Fibroblast of skin of right biceps (primary cell): ENCODE results near the gene STX11.
A peak's percentile ranks its signal among the peaks of the same experiment; 100 is the strongest.

Source experiments
- DNase-seq: peaks from one replicate; pipeline ENCODE4 v3.0.0-alpha.2; 2013

The STX11 gene

DNA sequence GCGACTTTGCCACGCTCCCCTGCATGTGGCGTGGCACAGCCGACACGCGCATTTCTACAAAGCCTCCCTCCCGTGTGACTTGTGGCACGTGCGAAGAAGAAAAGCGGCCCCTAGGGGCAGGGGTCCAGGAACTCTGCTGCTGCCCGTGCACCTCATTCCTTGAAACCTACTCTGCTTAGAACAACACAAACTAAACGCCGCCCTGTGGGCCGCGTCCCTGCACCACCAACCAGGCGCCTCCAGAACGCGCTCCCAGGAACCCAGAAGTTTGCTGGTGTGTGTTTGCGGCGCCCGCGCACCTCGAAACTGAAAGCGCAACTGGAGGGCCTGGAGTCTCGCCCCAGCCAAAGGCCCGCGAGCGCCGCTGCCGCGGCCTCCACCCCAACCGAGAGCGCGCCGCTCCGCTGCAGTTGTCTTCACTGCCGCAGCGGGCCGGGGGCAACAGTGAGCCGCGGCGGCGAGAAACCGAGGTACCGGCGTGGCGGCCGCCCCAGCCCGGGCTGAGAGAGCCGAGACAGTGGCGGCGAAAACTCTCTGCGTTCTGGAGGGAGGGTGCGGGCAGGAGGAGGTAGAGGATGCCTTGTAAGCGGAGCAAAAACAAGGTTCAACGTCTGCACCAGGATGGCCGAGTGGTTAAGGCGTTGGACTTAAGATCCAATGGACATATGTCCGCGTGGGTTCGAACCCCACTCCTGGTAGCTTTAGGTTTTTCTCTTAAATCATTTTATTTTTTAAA is 65.8 kb downstream of the STX11 start:
- DNase-seq: peak; percentile 97

DNA sequence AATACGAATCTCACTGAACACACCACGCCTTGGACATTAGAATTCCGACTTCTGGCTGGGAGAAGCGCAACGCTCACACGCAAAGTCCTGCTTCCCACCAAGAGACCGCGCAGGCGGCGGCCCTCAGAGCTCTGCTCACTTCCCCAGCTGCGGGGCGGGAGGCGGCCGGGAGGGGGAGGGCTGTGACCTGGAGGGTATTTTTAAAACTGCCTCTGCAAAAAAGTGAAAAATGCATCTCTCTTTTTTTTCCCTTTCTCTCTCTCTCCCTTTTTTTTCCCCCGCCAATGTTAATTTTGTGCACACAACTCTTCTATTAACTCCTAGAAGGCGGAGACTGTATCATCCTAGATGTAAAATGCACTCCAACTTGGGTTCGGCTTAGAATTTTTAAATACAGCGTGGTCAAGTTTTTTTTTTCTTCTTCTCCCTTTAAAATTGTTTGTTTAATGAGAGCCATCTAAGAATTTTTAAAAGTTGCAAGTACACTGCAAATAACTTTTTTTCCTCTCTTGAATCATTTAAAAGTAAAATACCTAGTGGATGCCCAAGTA is 66.4 kb downstream of the STX11 start:
- no peak for DNase-seq

- no peak for DNase-seq
These were observed 66.9 kb downstream of the STX11 start for GRCh38 chr6:144217264-144217663.

DNA sequence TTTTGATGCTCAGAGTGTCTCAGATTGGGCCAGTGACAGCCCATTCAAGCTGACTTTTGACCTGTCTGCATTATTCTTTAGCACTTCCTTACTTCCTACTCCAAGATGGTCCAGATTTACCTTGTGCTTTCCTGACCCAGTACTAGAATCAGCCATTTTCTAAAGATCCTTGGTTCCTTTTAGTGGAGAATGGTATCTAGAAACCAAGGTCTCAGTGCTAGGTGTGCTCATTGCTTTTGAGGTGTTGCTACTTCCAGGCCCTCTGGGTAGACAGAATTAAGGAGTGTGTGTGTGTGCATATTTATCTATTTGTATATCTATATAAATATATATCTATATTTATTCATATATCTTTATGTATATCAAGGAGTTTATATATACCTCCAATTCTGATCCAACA is 67.5 kb downstream of the STX11 start:
- no peak for DNase-seq

GRCh38 chr6:144219056-144219685 is 68.9 kb downstream of the STX11 start:
- peak; percentile 58 for DNase-seq

GRCh38 chr6:144220031-144220790 is 69.9 kb downstream of the STX11 start:
- no peak for DNase-seq

DNA sequence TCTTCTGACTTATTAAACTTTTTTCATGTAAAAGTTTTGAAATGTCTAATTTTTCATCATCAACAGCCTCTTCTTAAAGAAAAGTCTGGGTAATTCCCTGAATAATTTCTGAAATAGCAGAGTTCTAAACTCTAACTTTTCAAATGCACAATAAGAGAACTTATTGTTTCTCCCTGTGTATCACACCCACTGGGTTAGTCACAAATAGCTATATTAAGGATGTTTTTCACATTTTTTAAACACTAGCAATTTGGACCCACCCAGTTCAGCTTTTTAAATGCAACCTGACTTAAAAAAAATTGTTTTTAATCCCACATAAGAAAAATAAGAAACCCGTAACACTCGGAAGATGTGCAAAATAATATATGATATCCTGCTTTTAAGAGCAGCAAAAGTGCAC is 73.4 kb downstream of the STX11 start:
- no peak for DNase-seq

DNA sequence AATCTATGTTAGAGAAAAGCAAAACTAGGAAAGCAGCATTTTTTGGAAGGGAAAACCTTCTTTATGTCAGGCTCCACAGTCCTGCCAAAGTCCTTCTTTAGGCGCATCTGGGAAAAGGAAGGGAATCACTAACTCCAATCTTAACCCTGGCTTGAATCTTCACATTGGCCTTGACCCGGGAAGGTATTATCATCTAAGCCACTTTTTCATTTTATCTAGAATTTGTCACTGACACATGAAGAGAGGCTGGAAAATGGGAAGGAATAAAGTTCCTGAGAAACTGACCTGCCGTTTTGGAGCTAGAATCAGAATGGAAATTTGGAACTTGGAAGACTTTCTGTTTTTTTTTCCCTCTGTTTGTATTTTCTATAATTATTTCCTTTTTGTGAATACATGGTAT is 81.4 kb downstream of the STX11 start:
- no peak for DNase-seq

DNA sequence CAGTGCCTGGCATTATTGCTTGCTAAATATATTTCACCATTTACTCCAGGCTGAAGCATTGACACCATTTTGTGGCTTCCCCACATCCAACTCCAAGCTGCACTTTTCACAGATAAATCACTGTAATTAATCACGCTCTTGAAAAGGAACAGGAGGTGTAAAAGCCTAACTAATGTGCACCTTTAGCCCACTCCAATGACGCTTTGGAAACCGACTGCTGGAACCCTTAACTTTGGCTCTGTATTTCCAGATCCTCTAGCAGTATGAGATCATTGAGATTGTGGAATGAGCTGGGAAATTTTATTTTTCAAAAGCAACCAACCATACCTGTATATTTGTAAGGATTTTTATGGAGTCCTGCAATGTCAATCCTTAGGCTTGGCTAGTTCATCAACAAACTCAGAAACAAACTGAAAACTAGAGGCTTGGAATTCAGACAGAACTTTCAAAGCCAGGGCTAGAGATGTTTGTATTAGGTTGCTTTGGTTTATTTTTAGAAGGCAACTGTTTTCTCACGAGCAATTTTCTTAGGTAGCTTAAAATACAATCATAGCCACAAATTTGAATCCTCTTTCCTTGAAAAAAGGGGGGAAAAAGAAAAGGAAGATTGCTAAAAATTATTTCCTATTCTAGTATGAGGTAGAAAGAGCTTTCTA is 82.0 kb downstream of the STX11 start:
- DNase-seq: no peak

DNA sequence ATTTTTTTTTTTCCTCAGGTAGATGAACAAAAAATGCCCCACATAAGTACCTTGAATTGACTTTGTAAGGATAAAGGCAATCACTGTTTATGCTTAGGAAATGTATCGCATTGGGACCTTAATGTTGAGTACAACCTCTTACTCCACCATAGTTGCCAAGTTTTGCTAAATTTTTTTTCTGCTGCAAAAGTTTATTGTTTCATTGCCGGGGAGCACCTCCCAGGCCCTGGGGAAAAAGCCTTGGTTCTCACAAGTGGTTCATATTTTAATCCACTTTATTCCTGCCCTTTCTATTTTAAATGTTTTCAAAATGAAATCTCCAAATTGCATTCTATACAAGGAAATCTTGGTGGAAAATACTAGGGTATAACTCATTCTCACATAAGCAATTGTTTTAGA is 82.5 kb downstream of the STX11 start:
- DNase-seq: no peak

DNA sequence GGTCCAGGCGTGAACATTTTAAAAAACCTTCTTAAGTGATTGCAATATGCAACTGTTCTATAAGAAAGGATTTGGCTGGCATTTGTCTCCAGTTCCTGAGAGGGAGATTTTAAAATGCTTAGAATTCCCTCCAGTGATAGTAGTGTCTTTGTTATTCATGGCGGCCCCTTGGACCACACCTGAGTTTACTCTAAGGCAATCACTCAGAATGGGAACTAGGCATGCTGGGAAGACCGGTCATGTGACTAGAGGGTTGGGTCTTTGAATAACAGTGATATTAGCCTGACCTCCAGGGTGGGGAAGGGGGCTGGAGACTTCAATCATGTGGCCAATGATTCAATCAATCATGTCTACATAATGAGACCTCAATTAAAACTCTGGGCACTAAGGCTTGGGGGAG is 84.1 kb downstream of the STX11 start:
- DNase-seq: no peak

GRCh38 chr6:144234935-144235334 is 84.6 kb downstream of the STX11 start:
- DNase-seq: no peak
